GM12875 (cell line): ENCODE data around the gene AURKB.
"Not testable (repeated sequence)": the region's sequence is repeated elsewhere in the genome, so short reads cannot be mapped to it uniquely, and the experiment has no call there.

Experiments used
- H3K4me3 ChIP-seq: one replicate; pipeline ENCODE4 v1.5.1; 2011; ENCODE audit warnings: low read depth, low read length, control low read depth
- CTCF ChIP-seq: IDR thresholded peaks from 2 replicates; pipeline ENCODE4 v1.5.1; 2011; ENCODE audit warnings: low read depth, mild to moderate bottlenecking, control low read depth, inconsistent platforms, low read length, moderate library complexity, borderline replicate concordance; ENCODE audit not compliant: insufficient read depth

The AURKB gene

GRCh38 chr17:8185582-8186445 lies 24.6 kb downstream of the AURKB start:
- TF ChIP-seq CTCF, result no peak

GRCh38 chr17:8176998-8177731 lies 33.2 kb downstream of the AURKB start:
- H3K4me3 ChIP-seq, result peak overlapping the region; percentile 69
- TF ChIP-seq CTCF, result no peak

More at GRCh38 chr17:8185582-8186445, 24.6 kb downstream of the AURKB start:
- peak overlapping the region; percentile 92 for H3K4me3 ChIP-seq

- H3K4me3 ChIP-seq, result peak within 1 kb of the TSS; percentile 69
- no peak for TF ChIP-seq CTCF
Observed at GRCh38 chr17:8176197-8176940, 34.0 kb downstream of the AURKB start, which contains the start of gene TMEM107. Gene TMEM107 (minus strand): TSS chr17:8176380. CDS start chr17:8176286, 94 bp downstream.

- no peak for TF ChIP-seq CTCF
- peak overlapping the region; percentile 69 for H3K4me3 ChIP-seq
Observed at GRCh38 chr17:8175795-8176196, 34.6 kb downstream of the AURKB start.

- peak overlapping the region; percentile 19 for H3K4me3 ChIP-seq
- no peak for TF ChIP-seq CTCF
Observed at GRCh38 chr17:8173871-8174322, 36.5 kb downstream of the AURKB start.

GRCh38 chr17:8173056-8173870 lies 37.1 kb downstream of the AURKB start:
- peak overlapping the region; percentile 36 for H3K4me3 ChIP-seq
- TF ChIP-seq CTCF, result no peak

- not testable (repeated sequence) for H3K4me3 ChIP-seq
Observed at GRCh38 chr17:8170186-8170585, 40.2 kb downstream of the AURKB start.
